SU-DHL-6 (cell line): ENCODE data around the gene FHOD1.

ENCODE experiments used
- EZH2phosphoT487 ChIP-seq: fragments of 200-600 bp; sonication (generic), shearing (Covaris generic); conservative IDR thresholded peaks from 2 replicates; pipeline ENCODE4 v1.6.1; 2018; ENCODE audit warnings: mild to moderate bottlenecking, antibody characterized with exemption, low read length, moderate library complexity, mixed read lengths
- TF ChIP-seq, protein P1 (sequence below): fragments of 200-600 bp; sonication (generic); IDR thresholded peaks from one replicate; pipeline ENCODE4 v1.5.1; 2017; ENCODE audit warnings: antibody characterized with exemption, mild to moderate bottlenecking, low read length, moderate library complexity; ENCODE audit not compliant: insufficient read depth, poor library complexity, severe bottlenecking

DNA sequence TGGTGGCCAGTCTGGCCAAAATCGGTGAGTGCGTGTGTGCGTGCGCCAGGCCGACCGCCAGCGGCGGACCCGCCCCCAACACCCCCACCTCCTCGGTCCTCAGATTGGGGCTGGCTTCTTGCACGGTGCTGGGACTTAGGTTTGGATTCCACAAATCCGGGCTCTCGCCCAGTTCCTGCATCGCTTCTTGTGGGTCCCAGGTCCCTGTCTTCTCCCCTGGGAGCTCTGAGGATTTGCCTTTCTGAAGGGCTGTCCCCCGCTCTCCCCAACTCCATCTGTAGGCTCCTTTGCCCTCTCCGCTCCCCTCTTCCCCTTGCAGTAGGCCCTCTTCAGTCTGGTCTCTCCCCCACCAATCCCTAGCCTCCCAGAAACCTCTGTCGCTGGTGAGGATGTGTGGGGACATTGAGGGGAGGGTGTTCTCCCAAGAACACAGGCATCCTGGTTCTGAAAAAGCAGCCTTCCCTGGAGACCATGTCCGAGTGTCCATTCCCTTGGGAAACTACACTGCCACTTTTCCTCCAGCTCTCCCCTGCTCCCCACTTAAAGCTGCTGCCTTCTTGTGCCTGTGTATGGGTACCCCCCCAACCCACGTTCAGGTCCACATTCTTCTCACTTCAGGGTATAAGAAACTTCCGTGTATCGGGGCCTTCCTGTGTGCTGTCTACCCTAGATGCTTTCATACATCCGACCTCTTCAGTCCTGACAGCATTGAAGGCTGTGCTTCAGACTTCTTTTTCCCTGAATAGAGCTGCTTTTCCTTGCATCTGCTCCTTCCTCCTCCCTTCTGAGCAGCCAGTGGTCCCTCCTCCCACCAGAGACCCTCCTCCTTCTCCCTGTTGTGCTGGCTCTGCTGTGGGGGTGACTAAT, 2.1 kb upstream of the FHOD1 start:
- TF ChIP-seq, protein P1, sequence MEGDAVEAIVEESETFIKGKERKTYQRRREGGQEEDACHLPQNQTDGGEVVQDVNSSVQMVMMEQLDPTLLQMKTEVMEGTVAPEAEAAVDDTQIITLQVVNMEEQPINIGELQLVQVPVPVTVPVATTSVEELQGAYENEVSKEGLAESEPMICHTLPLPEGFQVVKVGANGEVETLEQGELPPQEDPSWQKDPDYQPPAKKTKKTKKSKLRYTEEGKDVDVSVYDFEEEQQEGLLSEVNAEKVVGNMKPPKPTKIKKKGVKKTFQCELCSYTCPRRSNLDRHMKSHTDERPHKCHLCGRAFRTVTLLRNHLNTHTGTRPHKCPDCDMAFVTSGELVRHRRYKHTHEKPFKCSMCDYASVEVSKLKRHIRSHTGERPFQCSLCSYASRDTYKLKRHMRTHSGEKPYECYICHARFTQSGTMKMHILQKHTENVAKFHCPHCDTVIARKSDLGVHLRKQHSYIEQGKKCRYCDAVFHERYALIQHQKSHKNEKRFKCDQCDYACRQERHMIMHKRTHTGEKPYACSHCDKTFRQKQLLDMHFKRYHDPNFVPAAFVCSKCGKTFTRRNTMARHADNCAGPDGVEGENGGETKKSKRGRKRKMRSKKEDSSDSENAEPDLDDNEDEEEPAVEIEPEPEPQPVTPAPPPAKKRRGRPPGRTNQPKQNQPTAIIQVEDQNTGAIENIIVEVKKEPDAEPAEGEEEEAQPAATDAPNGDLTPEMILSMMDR = no peak
- no peak for TF ChIP-seq EZH2phosphoT487
